ENCODE measurements around the gene RMC1.

RMC1 gene

DNA sequence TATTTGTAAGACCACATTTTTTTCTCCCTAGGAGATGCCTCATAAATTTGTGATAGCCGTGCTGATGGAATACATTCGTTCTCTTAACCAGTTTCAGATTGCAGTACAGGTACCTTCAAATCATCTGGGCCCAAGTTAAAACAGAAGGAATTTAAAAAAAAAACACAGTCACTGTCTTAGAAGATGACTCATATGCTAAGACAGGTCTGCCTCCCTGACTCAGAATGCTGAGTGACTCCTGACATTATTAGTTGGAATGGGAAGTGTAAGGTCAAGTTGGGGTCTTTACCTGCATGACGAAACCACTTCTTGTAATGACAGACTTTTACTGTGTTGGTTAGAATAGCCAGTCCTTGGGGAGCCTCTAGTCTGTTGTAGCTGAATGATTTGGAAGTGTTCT lies 26.3 kb downstream of the RMC1 start:
- Histone ChIP-seq H3K9me3 (ENCODE audit: control extremely low read depth in 1 of 5, control insufficient read depth in 4 of 5, insufficient read depth in 2 of 5, low read depth in 1 of 5, low read length in 4 of 5) (no peaks in the 10 kb centered on the region), H3K36me3 (ENCODE audit: control insufficient read depth in 4 of 4, insufficient read depth in 4 of 4, low read length in 3 of 4) (peaks cover 30 to 93% (median 67%) of the 10 kb centered on the region in 4 experiments), H3K27me3 (replicated peaks in 2 of 5; ENCODE audit: control insufficient read depth in 4 of 5, insufficient read depth in 5 of 5, low read length in 4 of 5) (no peaks in the 10 kb centered on the region), H3K4me3 (ENCODE audit: control insufficient read depth in 1 of 7, extremely low read depth in 1 of 7, insufficient read depth in 4 of 7, low read depth in 2 of 7, low read length in 6 of 7) (no peak overlapping the region), H3K4me1 (ENCODE audit: control extremely low read depth in 1 of 4, control insufficient read depth in 4 of 4, insufficient read depth in 4 of 4, low read length in 3 of 4) (no peaks in the 10 kb centered on the region), H3K27ac (ENCODE audit: insufficient read depth in 1 of 2, low read depth in 1 of 2, low read length in 2 of 2, poor library complexity in 1 of 2, severe bottlenecking in 2 of 2) (no peak overlapping the region)
- ChIA-PET CTCF (interaction anchor here (0.9 to 1.2 kb wide), 2 partner anchors 9 to 14 kb away, joined by 3 to 4 read pairs; no protein-coding TSS in a partner anchor), POLR2A (no interaction called here)
- DNase-seq: no peak
- WGBS (ENCODE audit: insufficient coverage): 100% methylated on average over 3 of the region's 3 CpGs

DNA sequence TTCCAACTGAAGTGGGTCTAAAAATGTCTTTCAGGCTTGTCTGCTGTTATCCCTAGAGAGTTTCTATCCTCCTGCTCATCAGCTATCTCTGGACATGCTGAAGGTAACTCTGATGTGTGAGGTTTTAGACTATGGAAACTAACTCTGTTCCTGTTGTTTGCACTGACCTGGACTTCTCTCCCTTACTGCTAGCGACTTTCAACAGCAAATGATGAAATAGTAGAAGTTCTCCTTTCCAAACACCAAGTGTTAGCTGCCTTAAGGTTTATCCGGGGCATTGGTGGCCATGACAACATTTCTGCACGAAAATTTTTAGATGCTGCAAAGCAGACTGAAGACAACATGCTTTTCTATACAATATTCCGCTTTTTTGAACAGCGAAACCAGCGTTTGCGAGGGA lies 26.9 kb downstream of the RMC1 start:
- Histone ChIP-seq H3K27ac (ENCODE audit: insufficient read depth in 1 of 2, low read depth in 1 of 2, low read length in 2 of 2, poor library complexity in 1 of 2, severe bottlenecking in 2 of 2) (no peak overlapping the region), H3K4me1 (ENCODE audit: control extremely low read depth in 1 of 4, control insufficient read depth in 4 of 4, insufficient read depth in 4 of 4, low read length in 3 of 4) (no peaks in the 10 kb centered on the region), H3K4me3 (ENCODE audit: control insufficient read depth in 1 of 7, extremely low read depth in 1 of 7, insufficient read depth in 4 of 7, low read depth in 2 of 7, low read length in 6 of 7) (no peak overlapping the region), H3K36me3 (ENCODE audit: control insufficient read depth in 4 of 4, insufficient read depth in 4 of 4, low read length in 3 of 4) (peaks cover 34 to 96% (median 72%) of the 10 kb centered on the region in 4 experiments), H3K9me3 (ENCODE audit: control extremely low read depth in 1 of 5, control insufficient read depth in 4 of 5, insufficient read depth in 2 of 5, low read depth in 1 of 5, low read length in 4 of 5) (no peaks in the 10 kb centered on the region), H3K27me3 (replicated peaks in 2 of 5; ENCODE audit: control insufficient read depth in 4 of 5, insufficient read depth in 5 of 5, low read length in 4 of 5) (no peaks in the 10 kb centered on the region)
- DNase-seq: no peak
- ChIA-PET CTCF (interaction anchor here (0.9 kb wide), 1 partner anchor 14 kb away, joined by 4 read pairs; no protein-coding TSS in a partner anchor), POLR2A (no interaction called here)
- WGBS (ENCODE audit: insufficient coverage): 97% methylated on average over 7 of the region's 7 CpGs

DNA sequence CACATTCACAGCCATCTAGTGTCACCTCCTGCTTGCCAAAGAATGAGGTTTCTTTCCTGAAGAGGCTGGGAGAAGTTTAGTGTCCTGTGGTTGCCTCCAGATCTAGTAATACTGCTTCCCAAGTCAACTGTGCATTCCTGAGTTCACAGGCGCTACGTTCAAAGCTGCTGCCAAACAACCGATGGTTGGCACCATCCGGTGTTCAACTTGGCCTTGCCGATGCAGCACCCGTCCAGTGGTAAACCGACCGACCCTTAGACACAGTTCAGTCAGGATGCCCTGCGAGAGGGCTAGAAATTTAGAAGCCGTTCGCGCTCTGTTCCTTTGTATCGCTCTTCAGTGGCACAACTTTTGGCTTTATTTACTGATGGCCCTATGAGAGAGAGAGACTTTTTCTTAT lies 28.6 kb downstream of the RMC1 start:
- ChIA-PET CTCF (interaction anchor here (0.7 to 1.9 kb wide), 5 partner anchors 9 to 164 kb away, joined by 3 to 6 read pairs (median 3); no protein-coding TSS in a partner anchor), POLR2A (interaction anchor here (0.8 kb wide), 1 partner anchor 34 kb away, joined by 3 read pairs; no protein-coding TSS in a partner anchor)
- no peaks in the 10 kb centered on the region for H3K27me3 ChIP-seq (replicated peaks in 2 of 5; ENCODE audit: control insufficient read depth in 4 of 5, insufficient read depth in 5 of 5, low read length in 4 of 5)
- 94% methylated on average over 13 of the region's 13 CpGs for WGBS (ENCODE audit: insufficient coverage)
- H3K27ac ChIP-seq (ENCODE audit: insufficient read depth in 1 of 2, low read depth in 1 of 2, low read length in 2 of 2, poor library complexity in 1 of 2, severe bottlenecking in 2 of 2): no peak overlapping the region
- no peak overlapping the region for H3K4me3 ChIP-seq (ENCODE audit: control insufficient read depth in 1 of 7, extremely low read depth in 1 of 7, insufficient read depth in 4 of 7, low read depth in 2 of 7, low read length in 6 of 7)
- no peaks in the 10 kb centered on the region for H3K9me3 ChIP-seq (ENCODE audit: control extremely low read depth in 1 of 5, control insufficient read depth in 4 of 5, insufficient read depth in 2 of 5, low read depth in 1 of 5, low read length in 4 of 5)
- H3K36me3 ChIP-seq (ENCODE audit: control insufficient read depth in 4 of 4, insufficient read depth in 4 of 4, low read length in 3 of 4): peaks cover 35 to 97% (median 73%) of the 10 kb centered on the region in 4 experiments
- no peak for DNase-seq
- H3K4me1 ChIP-seq (ENCODE audit: control extremely low read depth in 1 of 4, control insufficient read depth in 4 of 4, insufficient read depth in 4 of 4, low read length in 3 of 4): no peaks in the 10 kb centered on the region

DNA sequence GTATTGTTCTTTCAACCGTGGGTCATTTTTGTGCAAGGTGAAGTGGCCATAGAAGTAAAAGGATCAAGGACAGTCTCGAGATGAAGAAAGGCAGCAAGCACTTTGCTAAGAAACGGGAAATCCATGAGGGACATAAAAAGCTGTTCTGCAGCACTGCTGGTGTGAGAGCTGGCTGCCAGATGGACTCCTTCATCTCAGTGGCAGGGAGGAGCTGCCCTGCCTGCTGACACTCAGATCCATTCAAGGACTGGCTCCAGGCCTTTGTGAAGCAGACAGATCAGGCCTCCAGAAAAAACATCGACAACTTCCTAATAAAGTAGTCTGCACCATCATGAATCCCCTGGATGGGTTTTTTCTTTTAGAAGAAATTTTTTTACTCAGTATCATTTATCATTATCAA lies 29.5 kb downstream of the RMC1 start:
- H3K4me1 ChIP-seq (ENCODE audit: control extremely low read depth in 1 of 4, control insufficient read depth in 4 of 4, insufficient read depth in 4 of 4, low read length in 3 of 4): no peaks in the 10 kb centered on the region
- peaks cover 40 to 95% (median 74%) of the 10 kb centered on the region in 4 experiments for H3K36me3 ChIP-seq (ENCODE audit: control insufficient read depth in 4 of 4, insufficient read depth in 4 of 4, low read length in 3 of 4)
- 100% methylated on average over 3 of the region's 4 CpGs for WGBS (ENCODE audit: insufficient coverage)
- ChIA-PET CTCF (no interaction called here), POLR2A (interaction anchor here (0.5 kb wide), 1 partner anchor 7 kb away, joined by 3 read pairs; no protein-coding TSS in a partner anchor)
- no peaks in the 10 kb centered on the region for H3K27me3 ChIP-seq (replicated peaks in 2 of 5; ENCODE audit: control insufficient read depth in 4 of 5, insufficient read depth in 5 of 5, low read length in 4 of 5)
- H3K27ac ChIP-seq (ENCODE audit: insufficient read depth in 1 of 2, low read depth in 1 of 2, low read length in 2 of 2, poor library complexity in 1 of 2, severe bottlenecking in 2 of 2): no peak overlapping the region
- no peak for DNase-seq
- H3K9me3 ChIP-seq (ENCODE audit: control extremely low read depth in 1 of 5, control insufficient read depth in 4 of 5, insufficient read depth in 2 of 5, low read depth in 1 of 5, low read length in 4 of 5): no peaks in the 10 kb centered on the region
- H3K4me3 ChIP-seq (ENCODE audit: control insufficient read depth in 1 of 7, extremely low read depth in 1 of 7, insufficient read depth in 4 of 7, low read depth in 2 of 7, low read length in 6 of 7): peak overlapping the region in 1 of 7 experiments; percentile 7

DNA sequence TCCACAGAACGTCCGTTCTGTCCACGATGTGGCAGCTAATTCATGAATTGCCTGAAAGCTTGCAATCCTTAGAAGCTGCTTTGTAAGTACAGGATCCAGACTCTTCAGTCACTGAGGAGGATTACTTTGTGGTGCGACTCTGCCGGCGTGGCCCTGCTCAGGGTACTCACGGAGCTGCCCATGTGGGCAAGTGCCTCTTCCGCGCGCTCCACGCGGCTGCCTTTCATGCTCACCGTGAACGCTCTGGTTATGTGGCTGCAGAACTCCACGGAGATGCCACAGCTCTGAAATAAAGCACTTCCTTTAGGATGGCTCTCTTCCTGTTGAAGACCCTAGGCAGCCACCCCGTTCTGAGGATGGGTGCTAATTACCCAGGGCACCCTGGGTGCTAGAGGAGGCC lies 31.0 kb downstream of the RMC1 start:
- no peak for DNase-seq
- POLR2A ChIA-PET: no interaction called here
- no peak overlapping the region for H3K27ac ChIP-seq (ENCODE audit: insufficient read depth in 1 of 2, low read depth in 1 of 2, low read length in 2 of 2, poor library complexity in 1 of 2, severe bottlenecking in 2 of 2)
- H3K9me3 ChIP-seq (ENCODE audit: control extremely low read depth in 1 of 5, control insufficient read depth in 4 of 5, insufficient read depth in 2 of 5, low read depth in 1 of 5, low read length in 4 of 5): no peaks in the 10 kb centered on the region
- no peaks in the 10 kb centered on the region for H3K27me3 ChIP-seq (replicated peaks in 2 of 5; ENCODE audit: control insufficient read depth in 4 of 5, insufficient read depth in 5 of 5, low read length in 4 of 5)
- CTCF ChIA-PET: interaction anchor here (0.7 to 2.4 kb wide), 2 partner anchors 8 to 18 kb away, joined by 3 to 10 read pairs; no protein-coding TSS in a partner anchor
- H3K4me1 ChIP-seq (ENCODE audit: control extremely low read depth in 1 of 4, control insufficient read depth in 4 of 4, insufficient read depth in 4 of 4, low read length in 3 of 4): peaks cover 0 to 6% (median 5%) of the 10 kb centered on the region in 4 experiments
- WGBS (ENCODE audit: insufficient coverage): 96% methylated on average over 14 of the region's 16 CpGs
- H3K4me3 ChIP-seq (ENCODE audit: control insufficient read depth in 1 of 7, extremely low read depth in 1 of 7, insufficient read depth in 4 of 7, low read depth in 2 of 7, low read length in 6 of 7): no peak overlapping the region
- H3K36me3 ChIP-seq (ENCODE audit: control insufficient read depth in 4 of 4, insufficient read depth in 4 of 4, low read length in 3 of 4): peaks cover 39 to 95% (median 70%) of the 10 kb centered on the region in 4 experiments

DNA sequence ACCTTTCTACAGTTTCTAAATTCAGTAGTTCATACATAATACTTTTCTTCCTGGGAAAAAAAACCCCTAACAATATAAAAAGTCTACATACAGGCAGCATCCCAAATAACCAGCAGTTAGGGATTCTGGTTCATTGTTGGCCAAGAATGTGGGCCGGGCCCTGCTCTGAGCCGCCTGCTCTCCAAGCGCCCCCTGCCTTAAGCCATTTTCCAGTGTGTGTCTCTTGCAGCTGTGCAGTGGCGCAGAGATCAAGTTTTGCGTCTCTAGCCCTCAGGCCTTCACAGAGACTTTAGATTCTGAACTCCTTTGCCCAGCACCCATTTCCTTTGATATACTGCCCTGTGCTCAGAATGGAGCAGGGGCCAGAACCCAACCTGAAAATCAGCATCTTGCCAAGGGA lies 32.9 kb downstream of the RMC1 start:
- ChIA-PET POLR2A (no interaction called here), CTCF (interaction anchor here (0.6 kb wide), 1 partner anchor 22 kb away, joined by 3 read pairs; no protein-coding TSS in a partner anchor)
- no peak for DNase-seq
- Histone ChIP-seq H3K36me3 (ENCODE audit: control insufficient read depth in 4 of 4, insufficient read depth in 4 of 4, low read length in 3 of 4) (peaks cover 30 to 87% (median 56%) of the 10 kb centered on the region in 4 experiments), H3K9me3 (ENCODE audit: control extremely low read depth in 1 of 5, control insufficient read depth in 4 of 5, insufficient read depth in 2 of 5, low read depth in 1 of 5, low read length in 4 of 5) (no peaks in the 10 kb centered on the region), H3K27ac (ENCODE audit: insufficient read depth in 1 of 2, low read depth in 1 of 2, low read length in 2 of 2, poor library complexity in 1 of 2, severe bottlenecking in 2 of 2) (no peak overlapping the region), H3K4me1 (ENCODE audit: control extremely low read depth in 1 of 4, control insufficient read depth in 4 of 4, insufficient read depth in 4 of 4, low read length in 3 of 4) (peaks cover 7 to 25% (median 24%) of the 10 kb centered on the region in 4 experiments), H3K27me3 (replicated peaks in 2 of 5; ENCODE audit: control insufficient read depth in 4 of 5, insufficient read depth in 5 of 5, low read length in 4 of 5) (no peaks in the 10 kb centered on the region), H3K4me3 (ENCODE audit: control insufficient read depth in 1 of 7, extremely low read depth in 1 of 7, insufficient read depth in 4 of 7, low read depth in 2 of 7, low read length in 6 of 7) (no peak overlapping the region)
- WGBS (ENCODE audit: insufficient coverage): 100% methylated on average over 5 of the region's 5 CpGs

DNA sequence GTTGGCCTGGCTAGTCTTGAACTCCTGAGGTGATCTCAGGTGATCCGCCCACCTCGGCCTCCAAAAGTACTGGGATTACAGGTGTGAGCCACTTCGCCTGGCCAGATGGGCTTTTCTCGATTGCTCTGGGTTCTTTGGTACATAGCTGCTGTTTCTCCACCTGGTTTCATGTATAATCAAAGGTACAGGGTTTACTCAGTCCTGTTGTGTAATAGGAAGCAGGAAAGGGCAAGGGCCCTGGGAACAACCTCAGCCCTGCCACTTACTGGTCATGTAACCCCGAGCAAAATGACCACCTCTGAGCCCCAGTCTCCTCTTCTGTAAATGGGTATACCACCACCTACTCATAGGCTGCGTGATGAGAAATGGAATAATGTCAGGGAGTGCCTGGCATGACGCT lies 34.0 kb downstream of the RMC1 start:
- H3K27me3 ChIP-seq (replicated peaks in 2 of 5; ENCODE audit: control insufficient read depth in 4 of 5, insufficient read depth in 5 of 5, low read length in 4 of 5): no peaks in the 10 kb centered on the region
- ChIA-PET POLR2A (no interaction called here), CTCF (interaction anchor here (0.8 to 2.1 kb wide), 3 partner anchors 21 to 49 kb away, joined by 3 to 7 read pairs (median 3); partner anchors contain the start of gene NPC1)

More for the DNA sequence above, 34.0 kb downstream of the RMC1 start:
- H3K36me3 ChIP-seq (ENCODE audit: control insufficient read depth in 4 of 4, insufficient read depth in 4 of 4, low read length in 3 of 4): peaks cover 25 to 78% (median 51%) of the 10 kb centered on the region in 4 experiments
- no peaks in the 10 kb centered on the region for H3K9me3 ChIP-seq (ENCODE audit: control extremely low read depth in 1 of 5, control insufficient read depth in 4 of 5, insufficient read depth in 2 of 5, low read depth in 1 of 5, low read length in 4 of 5)
- no peak for DNase-seq
- no peak overlapping the region for H3K27ac ChIP-seq (ENCODE audit: insufficient read depth in 1 of 2, low read depth in 1 of 2, low read length in 2 of 2, poor library complexity in 1 of 2, severe bottlenecking in 2 of 2)
- H3K4me3 ChIP-seq (ENCODE audit: control insufficient read depth in 1 of 7, extremely low read depth in 1 of 7, insufficient read depth in 4 of 7, low read depth in 2 of 7, low read length in 6 of 7): no peak overlapping the region
- 98% methylated on average over 5 of the region's 7 CpGs for WGBS (ENCODE audit: insufficient coverage)
- peaks cover 10 to 36% (median 34%) of the 10 kb centered on the region in 4 experiments for H3K4me1 ChIP-seq (ENCODE audit: control extremely low read depth in 1 of 4, control insufficient read depth in 4 of 4, insufficient read depth in 4 of 4, low read length in 3 of 4)
